GM23338 (cell line): ENCODE data around the gene CAMTA1. TPM values are rescaled to one million over a fixed set of nuclear protein-coding genes. Genes with fewer than 3 reads are reported as not detected.

Experiments
- ATAC-seq: fragments of 200-7000 bp; cut with Tn5 transposase; 3 replicates; pipeline ENCODE4 v1.9.1; 2020
- DNase-seq: peaks from one replicate; pipeline ENCODE4 v3.0.0-alpha.2; 2015; ENCODE audit warnings: low spot score
- H2AFZ ChIP-seq: fragments of 200-600 bp; sonication (generic); 2 replicates; pipeline ENCODE4 v1.8.0; 2016; ENCODE audit warnings: antibody characterized with exemption, mild to moderate bottlenecking, moderate library complexity
- H3F3A ChIP-seq: fragments of 200-600 bp; sonication (generic); replicated peaks from 2 replicates; pipeline ENCODE4 v1.8.0; 2017; ENCODE audit warnings: antibody characterized with exemption, mixed run types, low read depth
- H3K27ac ChIP-seq: fragments of 200-600 bp; sonication (generic); 2 replicates; pipeline ENCODE4 v1.6.1; 2016; ENCODE audit warnings: low read depth
- H3K27me3 ChIP-seq: fragments of 200-600 bp; sonication (generic); 2 replicates; pipeline ENCODE4 v1.8.0; 2016; ENCODE audit warnings: mild to moderate bottlenecking, mixed run types, moderate library complexity; ENCODE audit not compliant: insufficient read depth
- H3K36me3 ChIP-seq: fragments of 200-600 bp; sonication (generic); 2 replicates; pipeline ENCODE4 v1.8.0; 2016; ENCODE audit warnings: mild to moderate bottlenecking; ENCODE audit not compliant: insufficient read depth
- H3K4me1 ChIP-seq: fragments of 200-600 bp; sonication (generic); 2 replicates; pipeline ENCODE4 v1.8.0; 2016; ENCODE audit warnings: mild to moderate bottlenecking, moderate library complexity; ENCODE audit not compliant: insufficient read depth
- H3K4me2 ChIP-seq: fragments of 200-600 bp; sonication (generic); 2 replicates; pipeline ENCODE4 v1.7.1; 2017; ENCODE audit warnings: mixed run types
- H3K4me3 ChIP-seq: fragments of 200-600 bp; sonication (generic); 2 replicates; pipeline ENCODE4 v1.6.1; 2016; ENCODE audit warnings: mixed run types
- H3K79me2 ChIP-seq: fragments of 200-600 bp; sonication (generic); replicated peaks from 2 replicates; pipeline ENCODE4 v1.8.0; 2017; ENCODE audit warnings: mild to moderate bottlenecking; ENCODE audit not compliant: insufficient read depth
- H3K9me2 ChIP-seq: fragments of 200-600 bp; sonication (generic); 2 replicates; pipeline ENCODE4 v1.8.0; 2017; ENCODE audit not compliant: insufficient read depth
- H4K20me1 ChIP-seq: fragments of 200-600 bp; sonication (generic); replicated peaks from 2 replicates; pipeline ENCODE4 v1.8.0; 2017; ENCODE audit warnings: mild to moderate bottlenecking; ENCODE audit not compliant: insufficient read depth
- H3K27ac Mint-ChIP-seq: 2 replicates; pipeline ENCODE4 v1.8.0; 2020; ENCODE audit warnings: inconsistent platforms, mild to moderate bottlenecking, moderate library complexity, mixed read lengths
- H3K27me3 Mint-ChIP-seq: 3 replicates; pipeline ENCODE4 v1.8.0; 2022; ENCODE audit warnings: low read depth, mild to moderate bottlenecking, moderate library complexity, mixed read lengths, inconsistent platforms; ENCODE audit not compliant: insufficient read depth, poor library complexity
- H3K36me3 Mint-ChIP-seq: 3 replicates; pipeline ENCODE4 v1.8.0; 2021; ENCODE audit warnings: low read depth, mild to moderate bottlenecking, inconsistent platforms, moderate library complexity, mixed read lengths
- H3K4me1 Mint-ChIP-seq: 3 replicates; pipeline ENCODE4 v1.8.0; 2020; ENCODE audit warnings: mild to moderate bottlenecking, inconsistent platforms, mixed read lengths
- H3K4me3 Mint-ChIP-seq: 3 replicates; pipeline ENCODE4 v1.8.0; 2021; ENCODE audit warnings: moderate library complexity, mild to moderate bottlenecking, inconsistent platforms, mixed read lengths
- H3K9me3 Mint-ChIP-seq: 3 replicates; pipeline ENCODE4 v1.8.0; 2020; ENCODE audit warnings: moderate library complexity, mild to moderate bottlenecking, inconsistent platforms, mixed read lengths
- CREB1 ChIP-seq: fragments of 250-450 bp; sonication (Bioruptor Pico); IDR thresholded peaks from 2 replicates; pipeline ENCODE4 v1.5.0; 2020; ENCODE audit warnings: low read depth, mild to moderate bottlenecking, moderate library complexity
- CTCF ChIP-seq, 2 experiments: fragments of 200-600 bp in 1 of 2; sonication (generic) in 1 of 2; conservative IDR thresholded peaks; 2 replicates each; pipeline versions ENCODE4 v1.5.1 to v1.6.1; 2016 to 2017; ENCODE audit warnings: antibody characterized with exemption in 2 of 2, low read depth in 2 of 2, mild to moderate bottlenecking in 2 of 2, moderate library complexity in 1 of 2
- ETS1 ChIP-seq: IDR thresholded peaks from 2 replicates; pipeline ENCODE4 v1.6.1; 2016; ENCODE audit warnings: antibody characterized with exemption
- EZH2 ChIP-seq: fragments of 200-600 bp; sonication (generic); IDR thresholded peaks from one replicate; pipeline ENCODE4 v1.8.0; 2017; ENCODE audit warnings: antibody characterized with exemption, mild to moderate bottlenecking, low read depth; ENCODE audit not compliant: unreplicated experiment
- EZH2phosphoT487 ChIP-seq: fragments of 200-600 bp; sonication (generic); IDR thresholded peaks from one replicate; pipeline ENCODE4 v1.8.1; 2018; ENCODE audit warnings: antibody characterized with exemption; ENCODE audit not compliant: unreplicated experiment
- JUNB ChIP-seq: IDR thresholded peaks from one replicate; pipeline ENCODE4 v1.6.1; 2016; ENCODE audit warnings: antibody characterized with exemption; ENCODE audit not compliant: unreplicated experiment
- NANOG ChIP-seq: IDR thresholded peaks from 2 replicates; pipeline ENCODE4 v1.6.1; 2016; ENCODE audit warnings: antibody characterized with exemption, borderline replicate concordance
- POLR2AphosphoS5 ChIP-seq: IDR thresholded peaks from 2 replicates; pipeline ENCODE4 v1.6.1; 2016; ENCODE audit warnings: antibody characterized with exemption, low read depth
- REST ChIP-seq: IDR thresholded peaks from one replicate; pipeline ENCODE4 v1.6.1; 2018; ENCODE audit warnings: antibody characterized with exemption; ENCODE audit not compliant: unreplicated experiment
- STAT1 ChIP-seq: IDR thresholded peaks from one replicate; pipeline ENCODE4 v1.6.1; 2016; ENCODE audit warnings: antibody characterized with exemption; ENCODE audit not compliant: unreplicated experiment
- ZNF114 ChIP-seq: fragments of 250-450 bp; sonication (Bioruptor Pico); IDR thresholded peaks from 2 replicates; pipeline ENCODE4 v1.5.0; 2020; ENCODE audit warnings: mild to moderate bottlenecking, moderate library complexity
- ZNF331 ChIP-seq: fragments of 250-450 bp; sonication (Bioruptor Pico); IDR thresholded peaks from 2 replicates; pipeline ENCODE4 v1.5.0; 2020; ENCODE audit warnings: low read depth, mild to moderate bottlenecking, moderate library complexity
- ZNF462 ChIP-seq: fragments of 250-450 bp; sonication (Bioruptor Pico); IDR thresholded peaks from 2 replicates; pipeline ENCODE4 v1.5.0; 2020; ENCODE audit warnings: mild to moderate bottlenecking, moderate library complexity
- polyA plus RNA-seq: library from polyadenylated mRNA; unstranded; fragments of >200 nt; fragmentation: Nextera tagmentation; extraction: Ambion mirVana; gene quantifications from 2 replicates; pipeline ENCODE4 v1.2.1, GENCODE V29; 2016
- total RNA-seq: library from RNA; depleted of rRNA; stranded (reverse); fragments of >200 nt; shearing (Covaris generic); gene quantifications from 2 replicates; pipeline ENCODE4 v1.2.3, GENCODE V29; 2014

CAMTA1 gene
- total and polyA plus RNA-seq, 2 experiments from 2014 or later: 115 to 519 TPM

- Histone ChIP-seq H3K79me2 (no peaks in the 10 kb centered on the region), H3K27ac (no peak overlapping the region), H3K27me3 (no peaks in the 10 kb centered on the region), H2AFZ (no peak overlapping the region), H3K36me3 (no peaks in the 10 kb centered on the region), H3F3A (no peaks in the 10 kb centered on the region), H3K4me3 (no peak overlapping the region), H3K4me2 (no peak overlapping the region), H3K4me1 (no peaks in the 10 kb centered on the region), H3K9me2 (no peaks in the 10 kb centered on the region), H4K20me1 (no peaks in the 10 kb centered on the region)
- TF ChIP-seq ETS1 (no peak), CTCF (conservative IDR thresholded peaks at IDR 0.05; ENCODE audit: low read depth in 2 of 2) (no peak), ZNF114 (CRISPR knock-in tag) (no peak), EZH2 (no peak), CREB1 (CRISPR knock-in tag) (no peak), STAT1 (no peak), POLR2AphosphoS5 (no peak), REST (no peak), EZH2phosphoT487 (no peak), JUNB (no peak), NANOG (no peak), ZNF331 (CRISPR knock-in tag) (no peak), ZNF462 (CRISPR knock-in tag) (no peak)
- H3K27me3 Mint-ChIP-seq: peaks cover 4% of the 10 kb centered on the region
- H3K4me3 Mint-ChIP-seq: no peak overlapping the region
- 0 out of 3 replicates have a peak, but pooled peaks cover 2% of the 10 kb centered on the region for H3K4me1 Mint-ChIP-seq
- H3K36me3 Mint-ChIP-seq: no peaks in the 10 kb centered on the region; the same call in 2 of the 3 replicates
- H3K27ac Mint-ChIP-seq: no peak overlapping the region
- ATAC-seq (no peak), DNase-seq (no peak)
- no peaks in the 10 kb centered on the region for H3K9me3 Mint-ChIP-seq
These were observed 226.6 kb downstream of the CAMTA1 start for GRCh38 chr1:7011826-7012225.
